ENCODE results near the gene LOC128125822.

Gene LOC128125822

DNA sequence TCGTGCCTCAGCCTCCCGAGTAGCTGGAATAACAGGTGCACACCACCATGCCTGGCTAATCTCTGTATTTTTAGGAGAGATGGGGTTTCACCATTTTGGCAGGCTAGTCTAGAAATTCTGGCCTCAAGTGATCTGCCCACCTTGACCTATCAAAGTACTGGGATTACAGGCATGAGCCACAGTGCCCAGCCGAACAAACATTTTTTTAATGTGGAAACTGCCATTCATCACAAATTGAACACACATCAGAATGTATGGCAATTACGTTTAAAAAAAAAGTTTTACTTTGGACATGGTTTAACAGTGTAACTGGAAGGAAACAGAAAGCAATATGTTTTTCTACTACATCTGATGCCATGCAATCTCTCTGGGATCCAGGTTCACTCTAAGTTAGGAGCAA lies 38.3 kb upstream of the LOC128125822 start:
- Histone ChIP-seq H3K36me3 (ENCODE audit: insufficient read depth) (no peaks in the 10 kb centered on the region), H3K27me3 (ENCODE audit: insufficient read depth) (no peaks in the 10 kb centered on the region), H4K20me1 (replicated peaks; ENCODE audit: insufficient read depth) (no peaks in the 10 kb centered on the region), H3K4me3 (no peak overlapping the region), H3K4me1 (ENCODE audit: insufficient read depth) (no peaks in the 10 kb centered on the region), H3K9me2 (ENCODE audit: insufficient read depth) (no peaks in the 10 kb centered on the region), H3K27ac (ENCODE audit: low read depth) (no peak overlapping the region), H2AFZ (no peak overlapping the region), H3K79me2 (replicated peaks; ENCODE audit: insufficient read depth) (no peaks in the 10 kb centered on the region), H3K4me2 (no peak overlapping the region), H3F3A (replicated peaks; ENCODE audit: low read depth) (no peaks in the 10 kb centered on the region)
- Mint-ChIP-seq H3K27ac (no peak overlapping the region), H3K4me1 (no peaks in the 10 kb centered on the region), H3K9me3 (no peaks in the 10 kb centered on the region; the same call in 1 of the 3 replicates), H3K4me3 (no peak overlapping the region), H3K36me3 (ENCODE audit: low read depth) (no peaks in the 10 kb centered on the region), H3K27me3 (ENCODE audit: insufficient read depth, low read depth, poor library complexity) (peaks cover 1% of the 10 kb centered on the region)
- ATAC-seq (no peak), DNase-seq (ENCODE audit: low spot score) (no peak)
- TF ChIP-seq CREB1 (CRISPR knock-in tag; IDR thresholded peaks at IDR 0.05; ENCODE audit: low read depth) (no peak), EZH2 (IDR thresholded peaks at IDR 0.05; ENCODE audit: low read depth, unreplicated experiment) (no peak)

DNA sequence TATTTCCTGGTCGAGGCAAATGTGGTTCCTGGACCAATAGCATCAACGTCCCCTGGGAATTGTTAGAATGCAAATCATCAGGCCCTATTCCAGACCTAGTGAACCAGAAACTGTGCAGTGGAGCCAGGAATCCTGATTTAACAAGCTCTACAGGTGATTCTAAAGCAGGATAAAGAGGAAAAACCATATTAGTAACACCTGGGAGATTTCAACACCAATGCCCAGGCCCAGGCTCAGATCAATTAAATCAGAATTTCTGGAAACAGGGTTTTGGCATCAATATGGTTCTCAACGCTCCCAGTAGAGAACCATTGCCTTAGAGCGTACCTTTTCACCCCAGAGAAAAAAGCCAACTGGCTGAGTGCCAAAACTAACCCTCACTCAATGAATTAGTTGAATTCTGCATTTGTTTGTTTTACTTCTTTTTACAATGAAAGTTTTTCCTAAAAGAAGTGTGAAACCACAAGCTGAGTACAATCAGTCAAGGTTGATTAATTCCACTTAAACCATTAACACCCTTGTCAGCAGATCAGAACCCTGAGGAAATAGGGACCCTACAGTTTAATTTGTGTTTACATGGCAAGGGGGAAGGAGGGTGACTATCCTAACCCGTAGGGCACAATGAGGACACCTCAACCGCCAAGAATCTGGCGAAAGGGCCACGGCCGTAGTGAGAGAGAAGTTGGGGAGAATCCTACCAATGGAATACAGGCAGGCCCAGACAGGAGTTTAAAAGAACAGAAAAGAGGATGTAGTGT lies 34.9 kb upstream of the LOC128125822 start:
- Histone ChIP-seq H3K36me3 (ENCODE audit: insufficient read depth) (no peaks in the 10 kb centered on the region), H3K4me3 (no peak overlapping the region), H3F3A (replicated peaks; ENCODE audit: low read depth) (no peaks in the 10 kb centered on the region), H4K20me1 (replicated peaks; ENCODE audit: insufficient read depth) (no peaks in the 10 kb centered on the region), H3K4me2 (no peak overlapping the region), H3K4me1 (ENCODE audit: insufficient read depth) (no peaks in the 10 kb centered on the region), H3K27me3 (ENCODE audit: insufficient read depth) (no peaks in the 10 kb centered on the region), H3K9me2 (ENCODE audit: insufficient read depth) (no peaks in the 10 kb centered on the region), H3K27ac (ENCODE audit: low read depth) (no peak overlapping the region), H2AFZ (no peak overlapping the region), H3K79me2 (replicated peaks; ENCODE audit: insufficient read depth) (no peaks in the 10 kb centered on the region)
- Mint-ChIP-seq H3K9me3 (peaks cover 5% of the 10 kb centered on the region; the same call in 1 of the 3 replicates), H3K4me1 (no peaks in the 10 kb centered on the region), H3K27ac (no peak overlapping the region), H3K4me3 (no peak overlapping the region), H3K36me3 (ENCODE audit: low read depth) (no peaks in the 10 kb centered on the region), H3K27me3 (ENCODE audit: insufficient read depth, low read depth, poor library complexity) (peaks cover 2% of the 10 kb centered on the region)
- no peak; the same call in 2 of the 3 replicates for ATAC-seq
- DNase-seq (ENCODE audit: low spot score) = no peak
- TF ChIP-seq NANOG (IDR thresholded peaks at IDR 0.05; ENCODE audit: borderline replicate concordance) = no peak
- TF ChIP-seq ZNF114 (CRISPR knock-in tag; IDR thresholded peaks at IDR 0.05) = no peak
- TF ChIP-seq, protein P1, sequence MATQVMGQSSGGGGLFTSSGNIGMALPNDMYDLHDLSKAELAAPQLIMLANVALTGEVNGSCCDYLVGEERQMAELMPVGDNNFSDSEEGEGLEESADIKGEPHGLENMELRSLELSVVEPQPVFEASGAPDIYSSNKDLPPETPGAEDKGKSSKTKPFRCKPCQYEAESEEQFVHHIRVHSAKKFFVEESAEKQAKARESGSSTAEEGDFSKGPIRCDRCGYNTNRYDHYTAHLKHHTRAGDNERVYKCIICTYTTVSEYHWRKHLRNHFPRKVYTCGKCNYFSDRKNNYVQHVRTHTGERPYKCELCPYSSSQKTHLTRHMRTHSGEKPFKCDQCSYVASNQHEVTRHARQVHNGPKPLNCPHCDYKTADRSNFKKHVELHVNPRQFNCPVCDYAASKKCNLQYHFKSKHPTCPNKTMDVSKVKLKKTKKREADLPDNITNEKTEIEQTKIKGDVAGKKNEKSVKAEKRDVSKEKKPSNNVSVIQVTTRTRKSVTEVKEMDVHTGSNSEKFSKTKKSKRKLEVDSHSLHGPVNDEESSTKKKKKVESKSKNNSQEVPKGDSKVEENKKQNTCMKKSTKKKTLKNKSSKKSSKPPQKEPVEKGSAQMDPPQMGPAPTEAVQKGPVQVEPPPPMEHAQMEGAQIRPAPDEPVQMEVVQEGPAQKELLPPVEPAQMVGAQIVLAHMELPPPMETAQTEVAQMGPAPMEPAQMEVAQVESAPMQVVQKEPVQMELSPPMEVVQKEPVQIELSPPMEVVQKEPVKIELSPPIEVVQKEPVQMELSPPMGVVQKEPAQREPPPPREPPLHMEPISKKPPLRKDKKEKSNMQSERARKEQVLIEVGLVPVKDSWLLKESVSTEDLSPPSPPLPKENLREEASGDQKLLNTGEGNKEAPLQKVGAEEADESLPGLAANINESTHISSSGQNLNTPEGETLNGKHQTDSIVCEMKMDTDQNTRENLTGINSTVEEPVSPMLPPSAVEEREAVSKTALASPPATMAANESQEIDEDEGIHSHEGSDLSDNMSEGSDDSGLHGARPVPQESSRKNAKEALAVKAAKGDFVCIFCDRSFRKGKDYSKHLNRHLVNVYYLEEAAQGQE (IDR thresholded peaks at IDR 0.05; ENCODE audit: unreplicated experiment) = no peak

DNA sequence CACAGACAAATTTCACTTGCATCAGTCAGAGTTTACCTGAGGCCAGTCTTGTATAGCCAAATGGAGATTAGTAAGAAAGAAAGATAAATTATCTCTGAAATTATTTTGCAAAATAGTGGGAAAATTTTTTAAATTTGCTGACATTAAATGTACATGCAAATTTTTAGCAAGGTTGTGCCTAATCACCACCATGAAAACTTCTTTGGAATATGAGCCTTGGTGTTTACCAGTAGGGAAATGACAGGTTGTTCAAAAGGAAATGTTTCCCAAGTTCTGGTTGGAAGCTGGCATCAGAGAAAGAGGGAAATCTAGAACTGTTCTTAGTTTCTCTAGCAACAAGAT lies 34.4 kb upstream of the LOC128125822 start:
- H3K9me2 ChIP-seq (ENCODE audit: insufficient read depth) = no peaks in the 10 kb centered on the region
- H3K36me3 ChIP-seq (ENCODE audit: insufficient read depth) = no peaks in the 10 kb centered on the region
- peaks cover 8% of the 10 kb centered on the region; the same call in 1 of the 3 replicates for H3K9me3 Mint-ChIP-seq
- H3K79me2 ChIP-seq (replicated peaks; ENCODE audit: insufficient read depth) = no peaks in the 10 kb centered on the region
- H3K4me3 Mint-ChIP-seq = no peak overlapping the region
- no peaks in the 10 kb centered on the region for H3K27me3 ChIP-seq (ENCODE audit: insufficient read depth)
- no peak overlapping the region for H3K4me3 ChIP-seq
- no peaks in the 10 kb centered on the region for H4K20me1 ChIP-seq (replicated peaks; ENCODE audit: insufficient read depth)
- H3F3A ChIP-seq (replicated peaks; ENCODE audit: low read depth) = no peaks in the 10 kb centered on the region
- peaks cover 2% of the 10 kb centered on the region for H3K27me3 Mint-ChIP-seq (ENCODE audit: insufficient read depth, low read depth, poor library complexity)
- H3K4me1 ChIP-seq (ENCODE audit: insufficient read depth) = no peaks in the 10 kb centered on the region
- no peaks in the 10 kb centered on the region for H3K4me1 Mint-ChIP-seq
- no peak overlapping the region for H3K4me2 ChIP-seq
- H3K27ac Mint-ChIP-seq = no peak overlapping the region
- H2AFZ ChIP-seq = no peak overlapping the region
- no peak for DNase-seq (ENCODE audit: low spot score)
- H3K36me3 Mint-ChIP-seq (ENCODE audit: low read depth) = no peaks in the 10 kb centered on the region
- ATAC-seq = no peak
- no peak overlapping the region for H3K27ac ChIP-seq (ENCODE audit: low read depth)
- TF ChIP-seq POLR2AphosphoS5 (IDR thresholded peaks at IDR 0.05; ENCODE audit: low read depth) (no peak), STAT1 (IDR thresholded peaks at IDR 0.05; ENCODE audit: unreplicated experiment) (no peak), CREB1 (CRISPR knock-in tag; IDR thresholded peaks at IDR 0.05; ENCODE audit: low read depth) (no peak), EZH2phosphoT487 (IDR thresholded peaks at IDR 0.05; ENCODE audit: unreplicated experiment) (no peak), ZNF331 (CRISPR knock-in tag; IDR thresholded peaks at IDR 0.05; ENCODE audit: low read depth) (no peak), JUNB (IDR thresholded peaks at IDR 0.05; ENCODE audit: unreplicated experiment) (no peak)
- TF ChIP-seq, protein P2, sequence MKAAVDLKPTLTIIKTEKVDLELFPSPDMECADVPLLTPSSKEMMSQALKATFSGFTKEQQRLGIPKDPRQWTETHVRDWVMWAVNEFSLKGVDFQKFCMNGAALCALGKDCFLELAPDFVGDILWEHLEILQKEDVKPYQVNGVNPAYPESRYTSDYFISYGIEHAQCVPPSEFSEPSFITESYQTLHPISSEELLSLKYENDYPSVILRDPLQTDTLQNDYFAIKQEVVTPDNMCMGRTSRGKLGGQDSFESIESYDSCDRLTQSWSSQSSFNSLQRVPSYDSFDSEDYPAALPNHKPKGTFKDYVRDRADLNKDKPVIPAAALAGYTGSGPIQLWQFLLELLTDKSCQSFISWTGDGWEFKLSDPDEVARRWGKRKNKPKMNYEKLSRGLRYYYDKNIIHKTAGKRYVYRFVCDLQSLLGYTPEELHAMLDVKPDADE (IDR thresholded peaks at IDR 0.05) = no peak

All from GM23338 (cell line).